ENCODE measurements around the gene MCCC2. TPM values are rescaled to one million over a fixed set of nuclear protein-coding genes. Genes with fewer than 3 reads are reported as not detected.
"Not testable (repeated sequence)": the region's sequence is repeated elsewhere in the genome, so short reads cannot be mapped to it uniquely, and the experiment has no call there.

The MCCC2 gene
- total and polyA plus RNA-seq, 4 donors: 28.0 to 82.4 (median 61.8) TPM

DNA sequence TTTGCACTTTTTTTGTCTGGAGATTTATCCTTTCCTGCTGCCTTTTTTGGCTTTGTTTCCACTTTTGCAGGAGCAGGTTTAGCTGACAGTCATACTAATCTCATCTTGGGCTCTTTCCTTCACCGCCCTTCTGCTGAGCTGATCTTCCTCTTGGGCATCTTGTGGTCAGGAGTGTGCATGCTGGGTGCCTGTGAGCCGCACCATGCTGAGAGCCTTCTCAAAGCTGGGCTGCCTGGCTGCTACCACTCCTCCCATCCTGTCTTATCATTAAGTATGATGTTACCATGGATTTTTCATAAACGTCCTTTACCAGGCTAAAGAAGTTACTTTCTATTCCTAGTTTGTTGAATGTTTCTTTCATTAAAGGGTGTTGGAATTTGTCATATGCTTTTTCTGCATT, 49.5 kb upstream of the MCCC2 start:
- Histone ChIP-seq H3K4me3 (ENCODE audit: low read depth in 1 of 3, low read length in 3 of 3) (no peak overlapping the region), H3K27ac (ENCODE audit: low read depth in 1 of 2, low read length in 2 of 2) (no peak overlapping the region), H3K36me3 (ENCODE audit: control insufficient read depth in 4 of 4, insufficient read depth in 3 of 4, low read depth in 1 of 4, low read length in 3 of 4) (peaks cover 0 to 15% (median 13%) of the 10 kb centered on the region in 4 donors), H3K4me1 (ENCODE audit: control insufficient read depth in 4 of 4, insufficient read depth in 4 of 4, low read length in 3 of 4) (no peaks in the 10 kb centered on the region), H3K27me3 (ENCODE audit: control insufficient read depth in 4 of 4, insufficient read depth in 4 of 4, low read length in 3 of 4) (no peaks in the 10 kb centered on the region), H3K9ac (ENCODE audit: low read depth in 1 of 2, low read length in 2 of 2) (no peak overlapping the region), H3K9me3 (ENCODE audit: control insufficient read depth in 4 of 4, low read length in 3 of 4) (no peaks in the 10 kb centered on the region)
- 83% methylated on average over 3 of the region's 3 CpGs for WGBS
- DNase-seq (ENCODE audit: low spot score): no peak
- TF ChIP-seq, protein P1, sequence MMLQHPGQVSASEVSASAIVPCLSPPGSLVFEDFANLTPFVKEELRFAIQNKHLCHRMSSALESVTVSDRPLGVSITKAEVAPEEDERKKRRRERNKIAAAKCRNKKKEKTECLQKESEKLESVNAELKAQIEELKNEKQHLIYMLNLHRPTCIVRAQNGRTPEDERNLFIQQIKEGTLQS (IDR thresholded peaks at IDR 0.05): no peak
- TF ChIP-seq, protein P2, sequence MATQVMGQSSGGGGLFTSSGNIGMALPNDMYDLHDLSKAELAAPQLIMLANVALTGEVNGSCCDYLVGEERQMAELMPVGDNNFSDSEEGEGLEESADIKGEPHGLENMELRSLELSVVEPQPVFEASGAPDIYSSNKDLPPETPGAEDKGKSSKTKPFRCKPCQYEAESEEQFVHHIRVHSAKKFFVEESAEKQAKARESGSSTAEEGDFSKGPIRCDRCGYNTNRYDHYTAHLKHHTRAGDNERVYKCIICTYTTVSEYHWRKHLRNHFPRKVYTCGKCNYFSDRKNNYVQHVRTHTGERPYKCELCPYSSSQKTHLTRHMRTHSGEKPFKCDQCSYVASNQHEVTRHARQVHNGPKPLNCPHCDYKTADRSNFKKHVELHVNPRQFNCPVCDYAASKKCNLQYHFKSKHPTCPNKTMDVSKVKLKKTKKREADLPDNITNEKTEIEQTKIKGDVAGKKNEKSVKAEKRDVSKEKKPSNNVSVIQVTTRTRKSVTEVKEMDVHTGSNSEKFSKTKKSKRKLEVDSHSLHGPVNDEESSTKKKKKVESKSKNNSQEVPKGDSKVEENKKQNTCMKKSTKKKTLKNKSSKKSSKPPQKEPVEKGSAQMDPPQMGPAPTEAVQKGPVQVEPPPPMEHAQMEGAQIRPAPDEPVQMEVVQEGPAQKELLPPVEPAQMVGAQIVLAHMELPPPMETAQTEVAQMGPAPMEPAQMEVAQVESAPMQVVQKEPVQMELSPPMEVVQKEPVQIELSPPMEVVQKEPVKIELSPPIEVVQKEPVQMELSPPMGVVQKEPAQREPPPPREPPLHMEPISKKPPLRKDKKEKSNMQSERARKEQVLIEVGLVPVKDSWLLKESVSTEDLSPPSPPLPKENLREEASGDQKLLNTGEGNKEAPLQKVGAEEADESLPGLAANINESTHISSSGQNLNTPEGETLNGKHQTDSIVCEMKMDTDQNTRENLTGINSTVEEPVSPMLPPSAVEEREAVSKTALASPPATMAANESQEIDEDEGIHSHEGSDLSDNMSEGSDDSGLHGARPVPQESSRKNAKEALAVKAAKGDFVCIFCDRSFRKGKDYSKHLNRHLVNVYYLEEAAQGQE (IDR thresholded peaks at IDR 0.05): no peak
- TF ChIP-seq NR2F2 (IDR thresholded peaks at IDR 0.05) (no peak), GABPA (IDR thresholded peaks at IDR 0.05 in 1 of 2, conservative IDR thresholded peaks at IDR 0.05 in 1 of 2) (no peak), EGR1 (IDR thresholded peaks at IDR 0.05; ENCODE audit: low read depth in 2 of 2) (no peak), RXRA (IDR thresholded peaks at IDR 0.05) (no peak)

DNA sequence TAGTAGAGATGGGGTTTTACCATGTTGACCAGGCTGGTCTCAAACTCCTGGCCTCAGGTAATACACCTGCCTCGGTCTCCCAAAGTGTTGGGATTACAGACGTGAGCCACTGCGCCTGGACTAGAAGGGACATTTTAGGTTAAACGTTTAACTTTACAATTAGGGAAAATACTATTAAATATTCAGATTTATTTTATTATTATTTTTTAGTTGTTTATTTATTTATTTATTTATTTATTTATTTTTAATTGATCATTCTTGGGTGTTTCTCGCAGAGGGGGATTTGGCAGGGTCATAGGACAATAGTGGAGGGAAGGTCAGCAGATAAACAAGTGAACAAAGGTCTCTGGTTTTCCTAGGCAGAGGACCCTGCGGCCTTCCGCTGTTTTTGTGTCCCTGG, 36.3 kb upstream of the MCCC2 start:
- peaks cover 7 to 48% (median 29%) of the 10 kb centered on the region in 4 donors for H3K36me3 ChIP-seq (ENCODE audit: control insufficient read depth in 4 of 4, insufficient read depth in 3 of 4, low read depth in 1 of 4, low read length in 3 of 4)
- H3K4me1 ChIP-seq (ENCODE audit: control insufficient read depth in 4 of 4, insufficient read depth in 4 of 4, low read length in 3 of 4); H3K4me3 ChIP-seq (ENCODE audit: low read depth in 1 of 3, low read length in 3 of 3); H3K27me3 ChIP-seq (ENCODE audit: control insufficient read depth in 4 of 4, insufficient read depth in 4 of 4, low read length in 3 of 4); H3K9ac ChIP-seq (ENCODE audit: low read depth in 1 of 2, low read length in 2 of 2); H3K9me3 ChIP-seq (ENCODE audit: control insufficient read depth in 4 of 4, low read length in 3 of 4); H3K27ac ChIP-seq (ENCODE audit: low read depth in 1 of 2, low read length in 2 of 2); DNase-seq (ENCODE audit: low spot score): not testable (repeated sequence)
- WGBS: 97% methylated on average over 7 of the region's 7 CpGs

DNA sequence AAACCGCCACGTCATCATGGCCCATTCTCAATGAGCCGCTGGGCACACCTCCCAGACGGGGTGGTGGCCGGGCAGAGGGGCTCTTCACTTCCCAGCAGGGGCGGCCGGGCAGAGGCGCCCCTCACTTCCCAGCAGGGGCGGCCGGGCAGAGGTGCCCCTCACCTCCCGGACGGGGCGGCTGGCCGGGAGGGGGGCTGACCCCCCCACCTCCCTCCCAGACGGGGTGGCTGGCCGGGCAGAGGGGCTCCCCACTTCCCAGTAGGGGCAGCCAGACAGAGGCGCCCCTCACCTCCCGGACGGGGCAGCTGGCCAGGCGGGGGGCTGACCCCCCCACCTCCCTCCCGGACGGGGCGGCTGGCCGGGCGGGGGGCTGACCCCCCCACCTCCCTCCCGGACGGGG, 35.6 kb upstream of the MCCC2 start:
- H3K4me3 ChIP-seq (ENCODE audit: low read depth in 1 of 3, low read length in 3 of 3); H3K4me1 ChIP-seq (ENCODE audit: control insufficient read depth in 4 of 4, insufficient read depth in 4 of 4, low read length in 3 of 4); H3K27me3 ChIP-seq (ENCODE audit: control insufficient read depth in 4 of 4, insufficient read depth in 4 of 4, low read length in 3 of 4); H3K9ac ChIP-seq (ENCODE audit: low read depth in 1 of 2, low read length in 2 of 2); H3K27ac ChIP-seq (ENCODE audit: low read depth in 1 of 2, low read length in 2 of 2); DNase-seq (ENCODE audit: low spot score); H3K9me3 ChIP-seq (ENCODE audit: control insufficient read depth in 4 of 4, low read length in 3 of 4): not testable (repeated sequence)
- 99% methylated on average over 20 of the region's 27 CpGs for WGBS
- H3K36me3 ChIP-seq (ENCODE audit: control insufficient read depth in 4 of 4, insufficient read depth in 3 of 4, low read depth in 1 of 4, low read length in 3 of 4): peaks cover 4 to 49% (median 28%) of the 10 kb centered on the region in 4 donors

DNA sequence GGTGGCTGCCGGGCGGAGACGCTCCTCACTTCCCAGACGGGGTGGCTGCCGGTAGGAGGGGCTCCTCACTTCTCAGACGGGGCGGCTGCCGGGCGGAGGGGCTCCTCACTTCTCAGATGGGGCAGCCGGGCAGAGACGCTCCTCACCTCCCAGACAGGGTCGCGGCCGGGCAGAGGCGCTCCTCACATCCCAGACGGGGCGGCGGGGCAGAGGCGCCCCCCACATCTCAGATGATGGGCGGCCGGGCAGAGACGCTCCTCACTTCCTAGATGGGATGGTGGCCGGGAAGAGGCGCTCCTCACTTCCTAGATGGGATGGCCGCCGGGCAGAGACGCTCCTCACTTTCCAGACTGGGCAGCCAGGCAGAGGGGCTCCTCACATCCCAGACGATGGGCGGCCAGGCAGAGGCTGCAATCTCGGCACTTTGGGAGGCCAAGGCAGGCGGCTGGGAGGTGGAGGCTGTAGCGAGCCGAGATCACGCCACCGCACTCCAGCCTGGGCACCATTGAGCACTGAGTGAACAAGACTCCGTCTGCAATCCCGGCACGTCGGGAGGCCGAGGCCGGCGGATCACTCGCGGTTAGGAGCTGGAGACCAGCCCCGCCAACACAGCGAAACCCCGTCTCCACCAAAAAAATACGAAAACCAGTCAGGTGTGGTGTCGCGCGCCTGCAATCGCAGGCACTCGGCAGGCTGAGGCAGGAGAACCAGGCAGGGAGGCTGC, 35.0 kb upstream of the MCCC2 start:
- not testable (repeated sequence) for H3K4me1 ChIP-seq (ENCODE audit: control insufficient read depth in 4 of 4, insufficient read depth in 4 of 4, low read length in 3 of 4); H3K9ac ChIP-seq (ENCODE audit: low read depth in 1 of 2, low read length in 2 of 2); H3K27me3 ChIP-seq (ENCODE audit: control insufficient read depth in 4 of 4, insufficient read depth in 4 of 4, low read length in 3 of 4); H3K4me3 ChIP-seq (ENCODE audit: low read depth in 1 of 3, low read length in 3 of 3); DNase-seq (ENCODE audit: low spot score); H3K9me3 ChIP-seq (ENCODE audit: control insufficient read depth in 4 of 4, low read length in 3 of 4); H3K27ac ChIP-seq (ENCODE audit: low read depth in 1 of 2, low read length in 2 of 2)
- 95% methylated on average over 47 of the region's 53 CpGs for WGBS
- H3K36me3 ChIP-seq (ENCODE audit: control insufficient read depth in 4 of 4, insufficient read depth in 3 of 4, low read depth in 1 of 4, low read length in 3 of 4): peaks cover 7 to 51% (median 30%) of the 10 kb centered on the region in 4 donors
